Measurements from ENCODE around the gene NUB1.
A peak's percentile ranks its signal among the peaks of the same experiment; 100 is the strongest.

The NUB1 gene

DNA sequence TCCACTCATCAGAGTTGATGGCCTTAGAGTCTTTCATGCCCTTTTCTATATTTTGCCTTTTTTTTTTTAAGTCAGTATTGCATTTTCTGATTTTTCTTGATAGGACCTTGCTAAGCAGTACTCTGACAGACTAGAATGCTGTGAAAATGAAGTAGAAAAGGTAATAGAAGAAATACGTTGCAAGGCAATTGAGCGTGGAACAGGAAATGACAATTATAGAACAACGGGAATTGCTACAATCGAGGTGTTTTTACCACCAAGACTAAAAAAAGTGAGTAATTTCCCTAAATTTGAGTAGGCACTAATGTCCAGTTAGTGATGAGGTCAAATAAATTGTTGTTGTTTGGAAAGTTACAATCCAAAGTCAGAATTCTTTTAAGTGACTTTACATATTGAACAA, 7.4 kb downstream of the NUB1 start:
- DNase-seq: no peak

DNA sequence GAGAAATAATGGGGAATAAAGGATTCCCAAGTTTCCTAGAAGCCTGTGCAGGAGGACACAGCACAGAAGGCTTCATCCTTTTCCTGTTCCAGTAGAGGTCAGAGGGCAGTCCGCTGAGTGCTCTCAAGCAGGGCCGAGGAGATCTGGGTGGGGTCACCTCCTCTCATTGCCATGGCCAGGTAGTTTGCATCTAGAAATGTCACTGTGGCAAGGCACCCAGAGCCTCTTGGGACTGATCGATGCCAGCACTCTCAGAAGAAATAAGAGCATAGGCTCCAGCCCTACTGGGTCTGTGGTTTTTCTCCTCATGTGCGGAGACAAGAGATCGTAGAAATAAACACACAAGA, 7.9 kb downstream of the NUB1 start:
- DNase-seq: no peak

DNA sequence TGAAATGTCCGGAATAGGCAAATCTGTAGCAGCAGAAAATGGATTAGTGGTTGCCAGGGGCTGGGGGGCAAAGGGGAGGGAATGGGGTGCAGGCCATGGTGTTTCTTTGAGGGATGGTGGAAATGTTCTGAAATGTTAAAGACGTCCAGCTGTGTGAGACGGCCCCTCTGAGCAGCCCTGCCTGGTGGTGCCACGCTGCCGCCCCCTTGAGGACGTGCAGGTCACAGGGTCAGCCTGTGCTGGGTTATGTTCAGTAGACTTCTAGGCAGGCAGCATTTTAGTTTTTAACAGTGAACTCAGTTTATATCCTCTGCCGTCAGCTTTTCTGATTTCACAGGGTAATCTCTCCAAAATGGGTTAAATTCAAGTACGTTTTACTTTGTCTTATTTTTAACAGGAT, 9.4 kb downstream of the NUB1 start:
- peak; percentile 44 for DNase-seq

DNA sequence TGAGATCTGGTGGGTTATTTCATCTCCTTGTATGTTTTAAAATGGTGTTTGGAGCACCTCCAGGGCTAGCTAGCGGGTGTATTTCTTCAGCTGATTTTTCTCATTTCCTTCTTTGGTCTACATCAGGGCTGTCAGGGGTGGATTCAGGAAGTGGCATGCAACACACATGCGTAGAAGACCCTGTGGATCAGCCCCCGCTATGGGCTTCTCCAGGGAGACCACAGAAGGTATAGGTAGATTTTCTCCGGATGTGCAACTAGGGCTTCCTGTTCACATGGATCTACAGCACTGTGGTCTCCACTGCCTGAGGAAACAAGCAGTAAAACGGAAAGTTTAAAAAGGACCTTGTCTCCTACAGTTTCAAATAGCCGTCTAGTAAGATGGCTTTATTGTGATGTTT, 10.4 kb downstream of the NUB1 start:
- DNase-seq: peak; percentile 57

DNA sequence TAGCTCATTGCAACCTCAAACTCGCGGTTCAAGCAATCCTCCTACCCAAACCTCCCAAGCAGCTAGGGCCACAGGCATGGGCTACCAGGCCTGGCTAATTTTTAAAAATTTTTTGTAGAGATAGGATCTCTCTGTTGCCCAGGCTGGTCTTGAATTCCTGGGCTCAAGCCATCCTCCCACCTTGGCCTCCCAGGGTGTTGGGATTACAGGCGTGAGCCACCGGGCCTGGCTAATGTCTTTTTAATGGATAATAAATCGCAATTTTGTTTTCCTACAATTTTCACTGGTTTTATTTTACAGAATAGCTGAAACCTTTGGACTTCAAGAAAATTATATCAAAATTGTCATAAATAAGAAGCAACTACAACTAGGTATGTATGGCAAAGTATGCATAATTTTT, 10.9 kb downstream of the NUB1 start:
- no peak for DNase-seq

DNA sequence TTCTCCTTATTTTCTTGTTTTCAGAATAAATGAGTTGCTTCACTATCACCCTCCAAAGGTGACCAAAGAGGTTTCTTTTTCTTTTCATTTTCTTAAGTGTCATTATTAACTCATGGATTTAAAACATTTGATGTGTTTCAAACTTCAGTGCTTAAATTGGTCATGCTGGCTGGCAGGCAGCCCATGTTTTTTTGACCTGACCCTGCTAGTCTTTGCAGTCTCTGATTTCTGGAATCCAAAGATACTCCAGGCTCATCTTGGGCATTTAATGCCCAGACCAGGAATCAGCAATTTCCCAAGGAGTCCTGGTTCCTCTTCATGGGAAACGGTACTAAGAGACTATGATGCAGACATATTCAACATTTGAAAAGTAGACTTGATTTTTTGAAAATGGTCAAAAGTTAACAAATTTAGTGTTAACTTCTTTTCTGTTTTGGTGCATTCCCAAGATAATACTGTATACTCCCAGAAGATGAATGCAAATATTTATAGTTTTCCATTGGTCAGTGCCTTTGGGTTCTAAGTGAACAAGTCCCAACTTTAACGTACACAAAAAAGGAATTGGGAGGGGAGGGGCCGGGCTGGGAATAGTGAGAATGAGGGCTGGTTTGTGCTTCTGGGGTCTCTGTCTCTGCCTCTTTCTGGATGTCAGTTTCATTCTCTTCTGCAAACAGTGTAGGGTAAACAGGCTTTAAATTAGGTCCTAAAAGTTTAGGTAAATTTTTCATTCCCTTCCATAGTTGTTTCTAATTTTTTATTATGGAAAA, 19.8 kb downstream of the NUB1 start:
- DNase-seq: no peak

DNA sequence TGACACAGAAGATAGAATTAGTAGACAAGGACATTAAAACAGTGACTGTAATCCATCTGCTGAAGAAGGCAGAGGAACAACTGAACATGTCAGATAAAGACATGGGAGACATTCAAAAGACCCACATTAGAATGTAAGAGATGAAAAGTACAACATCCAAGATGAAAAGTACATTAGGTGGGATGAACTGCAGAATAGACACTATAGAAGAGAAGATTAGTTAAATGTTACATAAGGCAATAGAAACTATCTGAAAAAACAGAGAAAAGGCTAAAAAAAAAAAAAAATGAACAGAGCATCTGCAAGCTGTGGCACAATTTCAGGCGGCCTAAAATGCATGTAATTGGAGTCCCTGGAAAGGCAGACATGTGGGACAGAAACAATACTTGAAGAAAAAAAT, 21.6 kb downstream of the NUB1 start:
- no peak for DNase-seq

DNA sequence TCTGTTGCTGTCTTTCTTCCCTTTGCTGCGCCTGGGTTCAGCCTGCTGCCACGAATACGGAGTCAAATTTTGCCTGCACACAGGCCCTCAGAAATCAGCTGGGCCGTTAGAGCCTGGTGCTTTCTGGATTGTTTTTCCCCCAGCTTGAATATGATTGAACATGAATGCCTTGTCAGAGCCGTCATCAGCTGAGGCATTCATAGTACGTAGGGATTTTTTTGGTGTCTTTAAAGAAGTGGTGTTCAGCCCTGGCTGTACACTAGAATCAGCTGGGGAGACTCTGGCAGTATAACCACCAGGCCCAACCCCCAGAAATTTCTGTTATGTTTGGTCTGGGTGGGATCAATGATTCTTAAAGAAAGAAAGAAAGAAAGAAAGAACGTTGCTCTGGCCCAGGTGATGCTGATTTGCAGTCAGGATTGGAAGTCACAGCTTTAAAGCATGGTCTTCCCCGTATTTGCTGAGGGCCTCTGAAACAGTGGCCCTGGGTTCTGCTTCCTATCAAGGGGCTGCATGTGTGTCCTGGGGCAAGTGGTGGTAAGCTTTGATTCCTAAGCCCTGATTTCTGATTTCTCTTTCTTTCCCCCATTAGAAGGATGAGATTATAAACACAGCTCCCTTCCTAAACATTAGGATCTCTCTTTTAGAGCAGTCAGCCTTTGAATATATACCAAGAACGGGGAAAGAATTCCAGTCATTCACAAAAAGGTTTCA, 24.7 kb downstream of the NUB1 start:
- no peak for DNase-seq

DNA sequence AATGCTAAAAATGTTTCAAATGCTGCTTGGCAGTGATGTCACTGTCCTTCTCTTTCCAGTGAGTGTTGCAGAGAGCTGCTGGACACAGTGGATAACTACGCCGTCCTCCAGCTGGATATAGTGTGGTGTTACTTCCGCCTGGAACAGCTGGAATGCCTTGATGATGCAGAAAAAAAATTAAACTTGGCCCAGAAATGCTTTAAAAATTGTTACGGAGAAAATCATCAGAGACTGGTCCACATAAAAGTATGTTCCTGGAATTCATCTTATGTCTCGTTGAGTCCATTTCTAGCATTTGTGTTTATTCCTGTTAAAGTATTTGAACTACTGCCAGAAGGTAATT, 25.2 kb downstream of the NUB1 start:
- no peak for DNase-seq

DNA sequence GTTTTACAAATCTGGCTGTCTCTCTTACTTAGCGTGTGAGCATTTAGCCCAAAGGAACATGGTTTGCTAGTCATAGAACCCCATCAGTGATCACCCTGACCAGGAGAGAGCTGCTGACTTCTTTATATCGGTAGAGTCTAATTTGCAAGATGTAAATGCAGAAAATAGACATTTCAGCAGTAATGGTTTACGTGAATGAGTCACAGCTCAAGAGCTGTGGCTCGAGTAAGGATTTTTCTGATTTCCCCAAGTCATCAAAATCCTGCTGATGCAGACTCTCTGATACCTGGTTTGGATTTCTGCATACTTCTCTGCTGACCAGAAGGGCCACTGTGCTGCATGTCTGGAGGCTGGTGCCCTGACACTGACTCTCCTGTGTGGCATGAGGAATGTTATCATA, 25.7 kb downstream of the NUB1 start:
- DNase-seq: no peak

DNA sequence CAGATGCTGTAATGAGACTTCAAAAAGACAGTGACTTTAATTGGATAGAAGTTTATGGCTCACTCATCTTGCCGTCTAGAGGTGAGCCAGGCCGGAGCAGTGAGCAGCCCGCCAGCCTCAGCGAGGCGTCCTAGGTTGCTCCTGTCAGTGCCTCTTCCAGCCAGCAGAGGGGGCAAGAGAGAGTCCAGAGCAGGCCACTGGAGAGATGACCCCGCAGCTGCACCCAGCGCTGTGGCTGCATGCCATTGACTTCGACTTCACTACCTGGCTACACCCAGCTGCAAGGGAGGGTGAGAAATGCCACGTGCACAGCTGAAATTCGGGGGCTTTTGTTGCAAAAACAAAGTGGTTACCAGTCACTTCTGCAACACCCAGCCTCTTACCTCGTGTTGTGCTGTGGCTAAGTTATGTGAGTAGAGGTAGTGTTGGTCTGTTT, 26.5 kb downstream of the NUB1 start:
- peak; percentile 84 for DNase-seq

DNA sequence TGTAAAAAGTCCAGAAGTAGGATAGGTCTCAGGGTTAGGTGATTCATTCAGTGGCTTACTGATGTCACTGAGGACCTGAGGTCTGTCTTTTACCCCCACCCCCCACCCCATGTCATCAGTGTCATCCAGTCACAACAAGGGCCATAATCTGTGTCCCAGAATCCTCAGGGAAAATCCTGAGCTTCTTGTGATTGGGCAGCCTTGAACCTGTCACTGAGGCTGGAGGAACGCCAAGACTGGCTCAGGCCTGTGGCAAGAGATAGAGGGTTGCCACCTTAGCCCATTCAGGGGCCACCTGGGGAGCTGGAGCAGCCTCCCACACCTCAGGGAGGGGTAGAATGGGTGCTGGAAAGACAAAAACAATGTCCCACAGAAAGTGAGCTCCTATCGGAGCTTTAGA, 29.7 kb downstream of the NUB1 start:
- no peak for DNase-seq

DNA sequence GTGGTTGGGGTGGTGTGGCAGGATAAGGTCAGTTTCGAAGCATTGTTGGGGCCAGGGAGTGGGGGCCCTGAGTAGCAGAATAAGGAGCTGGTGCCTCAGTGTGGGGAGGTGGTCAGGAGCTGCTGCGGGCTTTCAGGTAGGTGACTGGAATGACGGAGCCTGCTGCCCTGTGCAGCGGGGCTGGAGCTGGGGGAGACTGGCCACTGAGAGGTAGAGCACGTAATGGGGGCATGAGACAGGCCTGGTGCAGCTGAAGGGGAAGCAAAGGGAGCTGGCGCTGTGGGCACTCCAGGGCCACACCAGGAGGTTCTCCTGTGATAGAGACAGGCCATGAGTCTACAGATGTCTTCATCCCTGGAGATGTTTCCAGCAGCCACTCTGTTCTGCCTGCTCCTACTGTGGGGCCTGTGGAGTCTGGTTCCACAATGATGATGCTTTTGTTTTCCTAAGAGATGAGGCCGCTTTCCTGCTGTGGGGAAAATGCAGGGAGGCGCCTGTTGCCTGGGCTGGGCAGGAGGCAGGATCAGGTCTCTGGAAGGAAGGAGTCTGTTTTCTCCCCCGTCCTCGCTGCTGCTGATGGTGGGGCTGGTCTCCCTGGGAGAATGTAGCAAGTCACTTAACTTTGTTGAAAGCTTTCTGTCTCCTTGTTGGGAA, 31.1 kb downstream of the NUB1 start:
- no peak for DNase-seq

DNA sequence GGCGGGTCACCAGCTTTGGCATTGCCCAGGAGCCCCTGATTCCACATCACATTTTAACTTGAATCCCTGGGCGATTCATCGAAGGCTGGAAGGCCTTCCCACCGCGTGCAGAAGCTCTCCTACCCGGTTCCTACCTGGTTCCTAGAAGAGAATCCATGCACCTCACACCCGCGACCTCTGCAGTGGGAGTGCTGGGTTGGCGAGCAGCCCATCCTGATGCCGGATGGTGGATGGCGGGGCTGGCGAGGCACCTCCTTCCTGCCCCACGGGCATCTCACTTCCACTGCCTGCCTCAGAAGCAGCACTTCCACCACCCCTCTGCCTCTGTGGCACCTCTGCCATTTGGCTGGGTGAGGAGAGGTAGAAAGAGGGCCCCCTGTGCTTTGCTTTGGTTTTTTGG, 32.0 kb downstream of the NUB1 start:
- DNase-seq: no peak

DNA sequence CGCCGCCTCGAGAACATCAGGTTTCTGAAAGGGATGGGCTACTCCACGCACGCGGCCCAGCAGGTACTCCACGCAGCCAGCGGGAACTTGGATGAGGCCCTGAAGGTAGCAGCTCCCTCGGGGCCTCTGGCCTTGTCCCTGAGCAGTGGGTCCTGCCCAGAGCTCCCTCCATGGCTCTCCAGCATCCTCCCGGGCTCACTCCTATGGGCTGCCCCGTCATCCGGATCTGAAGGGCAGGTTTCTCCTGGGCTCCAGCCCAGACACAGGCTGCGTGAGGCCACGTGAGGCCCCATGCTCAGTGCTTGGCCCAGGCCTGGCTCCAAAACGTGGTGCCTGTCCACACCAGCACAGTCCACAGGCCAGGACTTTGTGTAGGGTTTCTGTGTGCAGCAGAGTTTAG, 32.5 kb downstream of the NUB1 start:
- no peak for DNase-seq

DNA sequence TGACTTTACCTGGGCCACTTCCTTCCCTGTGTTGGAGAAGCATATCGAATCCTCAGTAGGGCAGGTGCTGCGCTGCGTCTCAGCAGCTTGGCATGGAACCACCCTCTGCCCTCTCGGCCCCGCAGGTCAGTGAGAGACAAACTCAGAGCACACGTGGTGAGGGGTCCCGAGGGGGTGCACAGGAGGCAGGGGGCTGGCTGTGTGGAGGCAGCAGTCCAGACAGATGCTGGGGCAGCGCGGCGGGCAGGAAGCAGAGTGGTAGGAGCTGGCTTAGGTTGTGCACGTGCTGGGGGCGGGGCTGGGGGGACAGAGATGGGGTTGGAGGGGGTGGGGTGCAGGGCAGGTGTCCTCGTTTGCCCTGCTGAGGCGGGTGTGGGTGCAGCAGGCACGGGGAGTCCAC, 33.1 kb downstream of the NUB1 start:
- no peak for DNase-seq

DNA sequence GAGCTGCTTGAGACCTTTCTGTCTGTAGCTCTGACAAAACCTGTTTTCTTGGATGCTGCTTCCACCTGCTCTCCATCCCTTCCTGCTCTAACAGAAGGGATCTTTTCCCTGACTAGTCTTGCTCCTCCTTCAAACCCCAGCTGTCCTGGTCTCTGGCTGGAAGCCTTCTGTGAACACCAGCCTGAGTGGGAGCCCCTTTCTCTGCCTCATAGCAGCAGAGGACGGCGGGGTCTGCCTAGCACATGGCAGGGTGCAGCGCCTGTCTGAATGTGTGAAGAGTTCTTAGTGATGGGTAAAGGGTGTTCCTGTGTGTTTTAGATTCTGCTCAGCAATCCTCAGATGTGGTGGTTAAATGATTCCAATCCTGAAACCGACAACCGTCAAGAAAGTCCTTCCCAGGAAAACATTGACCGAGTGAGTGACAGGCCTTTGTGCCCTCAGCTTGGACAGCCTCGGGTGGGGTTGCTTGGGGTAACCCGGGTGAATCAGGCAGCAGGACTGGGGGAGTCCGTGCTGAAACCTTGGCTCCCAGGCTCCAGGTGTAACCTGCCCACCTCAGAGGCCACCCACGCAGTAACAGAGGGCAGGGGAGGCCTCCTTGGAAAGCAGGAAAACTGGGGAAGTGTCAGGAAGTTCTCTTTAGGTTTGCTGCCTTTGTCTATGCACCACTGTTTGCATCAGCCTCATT, 34.1 kb downstream of the NUB1 start:
- no peak for DNase-seq

DNA sequence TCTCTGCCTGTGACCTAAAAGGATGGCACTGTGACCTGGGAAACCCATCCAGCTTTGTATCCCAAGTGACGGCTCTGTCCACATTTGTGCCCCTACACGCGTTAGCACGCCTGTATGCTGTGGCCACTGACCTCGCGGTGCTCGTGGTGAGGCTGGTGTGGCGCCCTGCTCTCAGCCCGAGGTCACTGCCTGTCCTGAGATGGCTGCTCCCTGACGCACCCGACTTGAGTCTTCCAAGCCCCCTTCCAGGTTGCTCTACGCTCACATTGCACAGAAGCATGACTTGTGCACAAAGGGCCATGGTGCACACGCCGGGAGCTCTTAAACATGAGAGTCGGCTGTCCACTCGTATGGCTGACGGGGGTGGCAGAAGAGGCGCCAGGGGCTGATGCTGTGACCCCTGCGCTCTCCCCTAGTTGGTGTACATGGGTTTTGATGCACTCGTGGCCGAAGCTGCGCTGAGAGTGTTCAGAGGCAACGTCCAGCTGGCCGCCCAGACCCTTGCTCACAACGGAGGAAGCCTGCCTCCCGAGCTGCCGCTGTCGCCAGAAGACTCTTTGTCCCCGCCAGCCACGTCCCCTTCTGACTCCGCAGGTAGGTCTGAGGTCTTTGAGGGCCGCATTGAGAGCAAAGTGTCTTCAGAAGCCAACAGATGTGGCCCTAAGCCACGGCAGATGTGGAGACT, 34.7 kb downstream of the NUB1 start:
- DNase-seq: no peak

DNA sequence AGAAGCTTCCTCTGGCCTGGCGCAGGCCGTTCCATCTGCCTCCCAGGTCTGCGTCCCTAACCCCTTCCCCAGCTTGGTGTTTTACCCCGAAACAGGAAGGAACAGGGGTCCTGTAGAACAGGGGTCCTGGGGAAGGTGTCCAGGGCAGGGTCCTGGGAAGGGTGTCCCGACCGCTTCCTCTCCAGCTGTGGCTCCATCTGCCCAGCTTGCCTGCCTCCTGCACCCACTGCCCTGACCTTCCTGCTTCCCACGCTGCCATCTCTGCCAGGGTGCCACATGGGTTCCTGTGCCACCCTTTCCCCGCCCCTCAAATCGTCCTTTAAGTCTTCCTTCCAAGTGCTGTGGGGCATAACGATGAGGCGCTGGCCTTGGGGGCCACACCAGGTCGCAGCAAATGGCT, 35.8 kb downstream of the NUB1 start:
- DNase-seq: no peak

DNA sequence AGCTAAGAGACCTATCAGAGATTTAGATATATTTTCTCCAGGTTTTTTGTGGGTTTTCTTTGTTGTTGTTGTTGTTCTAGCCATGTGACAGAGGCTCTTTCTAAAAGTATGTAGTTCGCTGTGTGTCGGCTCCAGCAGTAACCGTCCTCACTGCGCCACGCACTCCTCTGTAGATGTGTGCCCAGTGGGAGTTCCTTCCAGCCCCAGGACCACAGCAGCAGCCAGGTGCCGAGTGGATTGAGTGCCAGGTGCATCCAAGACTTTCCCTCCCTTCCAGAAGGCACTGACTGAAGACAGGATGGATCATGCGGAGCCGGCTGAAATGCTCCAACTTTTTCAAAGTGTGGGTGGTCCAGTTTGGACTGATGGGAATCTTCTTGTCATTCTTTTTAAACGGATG, 36.4 kb downstream of the NUB1 start:
- no peak for DNase-seq

DNA sequence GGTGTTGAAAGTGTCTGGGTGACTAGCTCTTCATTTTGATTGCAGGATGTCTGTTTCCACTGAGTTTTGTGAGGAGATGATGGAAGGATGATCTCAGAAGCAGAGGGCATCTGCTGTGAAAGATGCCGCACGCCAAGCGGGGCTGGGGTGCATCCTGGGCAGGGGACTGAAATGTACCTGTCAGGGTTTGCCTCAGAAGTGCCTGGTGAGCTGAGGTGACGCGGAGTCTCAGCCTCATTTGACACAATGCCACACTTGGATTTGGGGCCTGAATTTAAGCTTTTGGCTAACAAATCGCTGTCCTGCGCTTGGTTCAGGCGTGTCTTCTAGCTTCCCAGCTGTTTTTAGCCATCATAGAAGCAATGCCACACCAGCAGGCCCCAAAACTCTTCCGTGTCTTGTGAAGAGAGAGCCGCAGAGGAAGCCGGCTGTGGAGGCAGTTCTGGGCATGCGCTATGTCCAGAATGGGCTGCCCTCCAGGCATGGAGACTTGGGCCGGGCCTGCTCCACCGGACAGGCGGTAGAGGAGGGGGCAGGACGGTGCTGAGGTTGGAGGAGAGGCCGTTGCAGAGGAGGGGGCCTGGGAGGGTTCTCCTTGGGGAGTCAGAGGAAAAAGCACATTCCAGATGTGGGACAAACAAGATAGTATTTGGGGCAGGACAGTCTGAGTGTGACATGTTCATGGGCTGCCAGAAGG, 37.0 kb downstream of the NUB1 start:
- no peak for DNase-seq

DNA sequence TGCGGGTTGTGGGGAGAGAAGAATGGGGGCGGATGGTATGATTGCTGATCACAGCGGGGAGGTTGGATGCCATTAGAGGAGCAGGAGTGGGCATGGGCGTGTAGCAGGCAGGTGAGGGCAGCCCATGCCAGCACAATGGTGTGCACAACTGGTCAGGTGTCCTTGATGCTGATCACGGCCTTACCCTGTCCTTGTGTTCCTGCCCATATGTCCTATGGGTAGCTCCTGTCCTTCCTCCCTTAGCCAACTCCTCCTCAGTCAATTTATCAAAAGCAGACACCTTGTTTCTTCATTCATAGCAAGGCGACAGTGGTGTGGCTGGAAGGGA, 37.5 kb downstream of the NUB1 start:
- DNase-seq: no peak

Data from stimulated activated CD4-positive, alpha-beta T cell treated with anti-CD3 and anti-CD28 coated beads, Interleukin-4, amount 100 ng/mL, for 24 hours (primary cell).